Measurements from ENCODE around the gene KLRG1.

DNA sequence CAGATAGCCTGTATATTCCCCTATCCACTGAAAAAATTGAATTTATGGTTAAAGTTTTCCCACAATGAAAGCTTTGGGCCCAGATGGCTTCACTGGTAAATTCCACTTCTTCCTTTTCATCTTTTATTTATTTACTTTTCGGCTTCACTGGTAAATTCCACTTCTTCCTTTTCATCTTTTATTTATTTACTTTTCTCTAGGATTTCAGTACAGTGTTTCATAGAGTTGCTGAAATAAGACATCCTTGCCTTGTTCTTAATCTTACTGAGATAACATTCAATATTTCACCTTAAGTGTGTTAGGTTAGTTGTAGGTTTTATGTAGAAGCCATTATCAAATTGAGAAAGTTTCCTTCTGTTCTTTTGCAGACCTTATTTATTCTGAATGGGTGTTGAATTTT, 18.9 kb upstream of the KLRG1 start:
- no peak for TF ChIP-seq ZFP1 (CRISPR knock-in tag; IDR thresholded peaks at IDR 0.05)
- no peak for TF ChIP-seq MYC (IDR thresholded peaks at IDR 0.05; ENCODE audit: low read depth, low read length)
- TF ChIP-seq MYC (CRISPR knock-in tag; IDR thresholded peaks at IDR 0.05; ENCODE audit: borderline replicate concordance, low read depth) = no peak
- TF ChIP-seq ZNF561 (CRISPR knock-in tag; conservative IDR thresholded peaks at IDR 0.05) = no peak
- no peak for TF ChIP-seq EZH2 (IDR thresholded peaks at IDR 0.05; ENCODE audit: borderline replicate concordance, low read depth, low read length)
- no peak for TF ChIP-seq SMARCA4 (IDR thresholded peaks at IDR 0.05)
- TF ChIP-seq POLR2A (conservative IDR thresholded peaks at IDR 0.05) = no peak
- TF ChIP-seq, protein P1, sequence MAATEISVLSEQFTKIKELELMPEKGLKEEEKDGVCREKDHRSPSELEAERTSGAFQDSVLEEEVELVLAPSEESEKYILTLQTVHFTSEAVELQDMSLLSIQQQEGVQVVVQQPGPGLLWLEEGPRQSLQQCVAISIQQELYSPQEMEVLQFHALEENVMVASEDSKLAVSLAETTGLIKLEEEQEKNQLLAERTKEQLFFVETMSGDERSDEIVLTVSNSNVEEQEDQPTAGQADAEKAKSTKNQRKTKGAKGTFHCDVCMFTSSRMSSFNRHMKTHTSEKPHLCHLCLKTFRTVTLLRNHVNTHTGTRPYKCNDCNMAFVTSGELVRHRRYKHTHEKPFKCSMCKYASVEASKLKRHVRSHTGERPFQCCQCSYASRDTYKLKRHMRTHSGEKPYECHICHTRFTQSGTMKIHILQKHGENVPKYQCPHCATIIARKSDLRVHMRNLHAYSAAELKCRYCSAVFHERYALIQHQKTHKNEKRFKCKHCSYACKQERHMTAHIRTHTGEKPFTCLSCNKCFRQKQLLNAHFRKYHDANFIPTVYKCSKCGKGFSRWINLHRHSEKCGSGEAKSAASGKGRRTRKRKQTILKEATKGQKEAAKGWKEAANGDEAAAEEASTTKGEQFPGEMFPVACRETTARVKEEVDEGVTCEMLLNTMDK (IDR thresholded peaks at IDR 0.05; ENCODE audit: borderline replicate concordance, insufficient read depth, low read depth, low read length, poor library complexity, severe bottlenecking) = no peak
- TF ChIP-seq, protein P2, sequence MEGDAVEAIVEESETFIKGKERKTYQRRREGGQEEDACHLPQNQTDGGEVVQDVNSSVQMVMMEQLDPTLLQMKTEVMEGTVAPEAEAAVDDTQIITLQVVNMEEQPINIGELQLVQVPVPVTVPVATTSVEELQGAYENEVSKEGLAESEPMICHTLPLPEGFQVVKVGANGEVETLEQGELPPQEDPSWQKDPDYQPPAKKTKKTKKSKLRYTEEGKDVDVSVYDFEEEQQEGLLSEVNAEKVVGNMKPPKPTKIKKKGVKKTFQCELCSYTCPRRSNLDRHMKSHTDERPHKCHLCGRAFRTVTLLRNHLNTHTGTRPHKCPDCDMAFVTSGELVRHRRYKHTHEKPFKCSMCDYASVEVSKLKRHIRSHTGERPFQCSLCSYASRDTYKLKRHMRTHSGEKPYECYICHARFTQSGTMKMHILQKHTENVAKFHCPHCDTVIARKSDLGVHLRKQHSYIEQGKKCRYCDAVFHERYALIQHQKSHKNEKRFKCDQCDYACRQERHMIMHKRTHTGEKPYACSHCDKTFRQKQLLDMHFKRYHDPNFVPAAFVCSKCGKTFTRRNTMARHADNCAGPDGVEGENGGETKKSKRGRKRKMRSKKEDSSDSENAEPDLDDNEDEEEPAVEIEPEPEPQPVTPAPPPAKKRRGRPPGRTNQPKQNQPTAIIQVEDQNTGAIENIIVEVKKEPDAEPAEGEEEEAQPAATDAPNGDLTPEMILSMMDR (IDR thresholded peaks at IDR 0.05 in 2 of 3, conservative IDR thresholded peaks at IDR 0.05 in 1 of 3; ENCODE audit: insufficient read depth in 2 of 3, low read depth in 1 of 3, low read length in 3 of 3) = no peak

Data from K562 (cell line).